Type B pancreatic cell (in vitro differentiated cells): ENCODE results near the gene RPS14. TPM values are rescaled to one million over a fixed set of nuclear protein-coding genes. Genes with fewer than 3 reads are reported as not detected.

Experiments used
- DNase-seq: peaks from one replicate; pipeline ENCODE4 v3.0.0; 2021; ENCODE audit warnings: mixed read lengths; ENCODE audit not compliant: unreplicated experiment; ENCODE audit errors: extremely low spot score
- H3K27ac Mint-ChIP-seq: 2 replicates; pipeline ENCODE4 v1.8.0; 2021; ENCODE audit warnings: mild to moderate bottlenecking, mixed read lengths
- H3K27me3 Mint-ChIP-seq: 2 replicates; pipeline ENCODE4 v1.8.0; 2021; ENCODE audit warnings: mixed read lengths
- H3K36me3 Mint-ChIP-seq: 2 replicates; pipeline ENCODE4 v1.8.0; 2021; ENCODE audit warnings: mixed read lengths
- H3K4me1 Mint-ChIP-seq: one replicate; pipeline ENCODE4 v1.8.0; 2021; ENCODE audit warnings: mixed read lengths; ENCODE audit not compliant: unreplicated experiment
- H3K4me3 Mint-ChIP-seq: 2 replicates; pipeline ENCODE4 v1.8.0; 2021; ENCODE audit warnings: mild to moderate bottlenecking, mixed read lengths
- H3K9me3 Mint-ChIP-seq: 2 replicates; pipeline ENCODE4 v1.8.0; 2021; ENCODE audit warnings: mixed read lengths
- total RNA-seq: library from RNA; stranded (reverse); gene quantifications from 2 replicates; pipeline ENCODE4 v1.2.1, GENCODE V29; 2021; ENCODE audit warnings: low replicate concordance
- TF ChIP-seq, protein P1 (sequence below): fragments of 200-600 bp; sonication (generic); conservative IDR thresholded peaks from 2 replicates; pipeline ENCODE4 v1.5.0; 2021; ENCODE audit warnings: antibody characterized with exemption, mild to moderate bottlenecking

RPS14 gene
- total RNA-seq, 1 donor from 2014 or later, result 2,469 TPM

DNA sequence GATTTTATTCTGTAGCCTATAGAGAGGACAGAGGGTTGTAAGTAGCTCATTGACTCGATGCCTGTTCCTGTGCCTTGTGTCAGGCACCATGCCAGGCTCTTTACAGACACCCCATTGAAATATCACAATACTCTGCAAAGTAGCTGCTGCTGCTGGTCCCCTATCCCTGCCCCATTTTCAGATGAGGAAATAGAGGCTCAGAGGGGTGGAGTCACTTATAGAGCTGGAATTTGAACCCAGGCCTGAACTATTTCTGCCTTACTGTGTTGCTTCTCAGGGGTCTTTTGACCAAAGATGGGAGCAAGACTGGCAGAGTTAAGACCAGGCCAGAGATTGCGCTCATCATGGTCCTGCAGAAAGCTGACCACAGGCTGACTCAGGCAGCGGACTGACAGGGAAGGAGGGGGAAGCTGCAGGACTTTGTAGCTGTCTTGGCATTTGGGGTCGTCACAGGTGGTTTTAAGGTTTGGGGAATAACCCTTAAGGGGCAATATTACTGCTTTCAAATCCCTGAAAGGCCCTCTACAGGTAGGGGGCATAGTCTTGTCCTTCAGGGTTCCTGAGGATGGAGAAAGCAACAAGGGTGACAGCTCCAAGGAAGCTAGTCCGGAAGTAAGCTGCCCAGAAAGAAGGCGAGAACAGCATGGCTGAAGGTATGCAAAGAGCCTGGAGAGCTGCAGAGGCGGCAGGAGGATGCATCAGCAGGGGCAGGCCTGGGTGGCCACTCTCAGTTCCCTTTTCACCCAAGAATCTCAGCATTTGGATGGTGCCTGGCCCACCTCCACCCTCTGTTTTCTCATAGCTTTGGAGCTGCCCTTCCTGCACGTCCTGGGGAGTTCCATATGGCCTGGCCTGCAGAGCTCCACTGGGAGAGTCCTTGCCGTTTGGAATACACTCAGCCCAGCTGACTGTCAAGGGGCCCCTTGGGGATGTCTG lies 40.1 kb upstream of the RPS14 start:
- Mint-ChIP-seq H3K4me3 (peak overlapping the region; percentile 53), H3K36me3 (peaks cover 9% of the 10 kb centered on the region), H3K27ac (peak overlapping the region; percentile 50), H3K4me1 (peaks cover 70% of the 10 kb centered on the region), H3K27me3 (no peaks in the 10 kb centered on the region), H3K9me3 (no peaks in the 10 kb centered on the region)
- no peak for DNase-seq
- TF ChIP-seq, protein P1, sequence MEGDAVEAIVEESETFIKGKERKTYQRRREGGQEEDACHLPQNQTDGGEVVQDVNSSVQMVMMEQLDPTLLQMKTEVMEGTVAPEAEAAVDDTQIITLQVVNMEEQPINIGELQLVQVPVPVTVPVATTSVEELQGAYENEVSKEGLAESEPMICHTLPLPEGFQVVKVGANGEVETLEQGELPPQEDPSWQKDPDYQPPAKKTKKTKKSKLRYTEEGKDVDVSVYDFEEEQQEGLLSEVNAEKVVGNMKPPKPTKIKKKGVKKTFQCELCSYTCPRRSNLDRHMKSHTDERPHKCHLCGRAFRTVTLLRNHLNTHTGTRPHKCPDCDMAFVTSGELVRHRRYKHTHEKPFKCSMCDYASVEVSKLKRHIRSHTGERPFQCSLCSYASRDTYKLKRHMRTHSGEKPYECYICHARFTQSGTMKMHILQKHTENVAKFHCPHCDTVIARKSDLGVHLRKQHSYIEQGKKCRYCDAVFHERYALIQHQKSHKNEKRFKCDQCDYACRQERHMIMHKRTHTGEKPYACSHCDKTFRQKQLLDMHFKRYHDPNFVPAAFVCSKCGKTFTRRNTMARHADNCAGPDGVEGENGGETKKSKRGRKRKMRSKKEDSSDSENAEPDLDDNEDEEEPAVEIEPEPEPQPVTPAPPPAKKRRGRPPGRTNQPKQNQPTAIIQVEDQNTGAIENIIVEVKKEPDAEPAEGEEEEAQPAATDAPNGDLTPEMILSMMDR, result no peak

DNA sequence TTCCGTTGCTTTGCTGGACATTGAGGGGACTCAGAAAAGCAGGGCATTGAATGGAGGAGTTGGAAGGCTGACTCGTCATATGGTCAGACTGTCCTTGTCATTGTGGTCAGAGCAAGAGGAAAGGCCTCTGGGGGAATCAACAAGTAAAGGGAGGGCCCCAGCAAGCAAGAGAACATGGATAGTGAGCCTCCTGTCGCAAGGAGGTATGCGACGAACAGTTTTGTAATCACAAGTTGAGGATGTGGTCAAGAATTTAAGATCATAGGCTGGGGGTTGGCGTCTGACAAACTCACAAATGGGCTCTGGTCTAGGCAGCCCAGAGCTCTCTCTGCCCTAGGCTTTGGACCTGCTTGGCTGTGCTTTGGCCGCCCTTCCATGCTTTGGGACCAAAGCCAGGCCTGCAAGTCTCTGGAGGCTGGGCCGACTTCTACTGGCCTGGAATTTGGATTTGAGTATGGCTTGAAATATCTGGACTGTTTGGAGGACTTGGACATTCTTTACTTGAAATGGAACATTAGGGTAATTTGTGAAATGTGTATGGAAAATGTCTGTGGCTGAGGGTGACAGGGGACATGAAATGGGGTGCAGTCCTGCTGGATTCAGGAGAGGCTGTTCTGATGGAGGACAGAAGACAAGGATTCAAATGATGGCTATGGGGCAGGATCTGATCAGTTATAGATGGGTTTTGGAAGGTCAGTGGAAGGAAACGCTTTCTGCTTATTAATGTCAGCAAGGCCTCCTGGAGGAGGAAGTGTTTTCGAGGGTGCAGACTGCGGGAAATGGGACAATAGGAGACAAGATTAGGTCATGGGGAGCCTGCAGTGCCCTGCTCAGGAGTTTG lies 39.2 kb upstream of the RPS14 start:
- peaks cover 9% of the 10 kb centered on the region for H3K36me3 Mint-ChIP-seq
- peaks cover 70% of the 10 kb centered on the region for H3K4me1 Mint-ChIP-seq
- TF ChIP-seq, protein P1, result no peak
- peak overlapping the region; percentile 85 for H3K4me3 Mint-ChIP-seq
- no peaks in the 10 kb centered on the region for H3K9me3 Mint-ChIP-seq
- peak overlapping the region; percentile 93 for H3K27ac Mint-ChIP-seq
- DNase-seq, result no peak
- no peaks in the 10 kb centered on the region for H3K27me3 Mint-ChIP-seq

DNA sequence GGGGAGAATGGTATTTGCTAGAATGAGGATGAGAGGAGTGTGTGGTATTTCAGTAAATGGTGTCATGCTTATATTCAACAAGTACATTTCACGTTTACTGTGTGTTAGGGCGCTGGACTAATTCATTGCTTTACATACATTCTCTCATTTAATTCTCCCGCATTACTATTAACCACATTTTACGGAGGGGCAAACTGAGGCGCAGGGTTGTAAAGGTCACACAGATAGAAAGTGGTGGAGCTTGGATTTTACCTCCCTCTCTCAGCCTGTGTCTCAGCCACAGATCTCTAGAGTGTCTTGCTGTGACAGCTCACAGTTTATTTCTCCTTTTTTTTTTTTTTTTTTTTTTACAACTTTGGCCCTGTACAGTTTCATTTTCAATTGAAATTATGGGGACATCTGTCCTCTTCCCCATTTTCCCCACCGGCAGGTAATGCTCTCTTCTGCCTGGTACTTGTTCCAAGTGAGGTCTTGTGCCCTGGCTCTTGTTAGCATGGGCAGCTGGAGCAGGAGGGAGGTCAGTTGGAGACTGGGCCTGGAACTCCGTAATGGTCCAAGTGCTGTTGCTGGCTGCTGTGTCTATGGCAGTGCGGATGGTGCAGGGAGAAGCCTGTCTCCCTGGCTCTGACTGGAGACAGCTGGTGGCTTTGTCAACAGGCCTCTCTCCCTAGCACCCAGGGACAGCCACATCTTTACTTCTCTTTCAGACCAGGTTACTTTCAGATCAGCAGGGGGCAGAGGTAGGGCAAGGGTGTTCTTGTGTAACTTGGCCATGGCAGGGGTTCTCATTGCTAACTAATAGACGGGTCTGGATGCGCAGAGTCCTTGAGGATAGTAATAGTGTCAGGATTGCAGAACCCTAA lies 37.9 kb upstream of the RPS14 start:
- Mint-ChIP-seq H3K9me3 (no peaks in the 10 kb centered on the region), H3K4me1 (peaks cover 61% of the 10 kb centered on the region), H3K36me3 (peaks cover 9% of the 10 kb centered on the region), H3K4me3 (peak overlapping the region; percentile 85), H3K27me3 (no peaks in the 10 kb centered on the region), H3K27ac (peak overlapping the region; percentile 93)
- TF ChIP-seq, protein P1, result no peak
- no peak for DNase-seq

DNA sequence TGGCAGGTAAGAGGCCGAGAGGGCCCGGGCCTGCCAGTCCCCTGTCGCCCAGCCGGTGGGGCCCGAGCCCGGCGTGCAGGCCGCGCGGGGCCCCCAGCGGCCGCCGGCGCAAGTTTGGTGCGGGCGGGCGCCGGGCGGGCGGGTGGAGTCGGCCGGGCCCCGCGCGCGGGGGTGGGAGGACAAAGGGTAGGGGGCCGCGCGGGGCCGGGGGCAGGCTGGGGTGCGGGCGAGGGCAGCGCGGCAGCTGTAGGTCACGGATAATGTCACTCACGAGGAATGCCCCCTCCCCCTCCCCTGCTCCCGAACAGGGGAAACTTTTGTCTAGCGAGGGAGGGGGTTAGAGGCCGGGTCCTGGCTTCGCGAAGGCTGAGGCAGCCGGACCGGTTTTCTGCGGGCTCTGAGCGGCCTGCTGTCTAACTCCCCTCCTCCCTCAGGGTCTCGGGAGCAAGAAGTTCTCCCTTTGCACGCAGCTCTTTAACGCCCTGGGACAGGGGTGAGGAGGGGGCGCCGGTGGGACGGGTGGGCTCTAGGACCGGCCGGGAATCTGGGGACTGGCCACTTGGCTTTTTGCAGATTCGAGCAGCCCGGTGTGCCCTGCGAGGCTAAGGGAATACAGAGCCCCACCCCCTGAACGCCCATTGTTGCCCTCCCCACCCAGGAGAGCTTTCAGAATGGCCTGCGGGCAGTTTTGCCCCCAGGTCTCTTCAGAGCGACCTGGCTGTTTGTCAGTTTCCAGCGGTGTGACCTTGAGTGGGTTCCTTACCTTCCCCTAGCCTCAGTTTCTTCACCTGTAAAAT lies 37.1 kb upstream of the RPS14 start:
- H3K4me1 Mint-ChIP-seq, result peaks cover 58% of the 10 kb centered on the region
- H3K27ac Mint-ChIP-seq, result peak overlapping the region; percentile 93
- no peaks in the 10 kb centered on the region for H3K27me3 Mint-ChIP-seq
- H3K4me3 Mint-ChIP-seq, result peak overlapping the region; percentile 85
- H3K36me3 Mint-ChIP-seq, result peaks cover 8% of the 10 kb centered on the region
- TF ChIP-seq, protein P1, result no peak
- DNase-seq, result peak; percentile 85
- no peaks in the 10 kb centered on the region for H3K9me3 Mint-ChIP-seq
